PC-9 (cell line): ENCODE data around the gene GAD2. TPM values are rescaled to one million over a fixed set of nuclear protein-coding genes. Genes with fewer than 3 reads are reported as not detected.

ENCODE experiments used
- BruUV-seq: library from RNA; stranded (reverse); fragments of 400-500 nt; replicated peaks from 2 replicates; lab custom pipeline; 2021; lab: Mats Ljungman, UMichigan
- CTCF ChIA-PET: fragments of 300-600 bp; sonication (Branson Sonifier 250); formaldehyde crosslinking; loops from one replicate; lab custom pipeline; 2022; ENCODE audit warnings: antibody characterized with exemption; lab: Charles Lee
- POLR2A ChIA-PET: fragments of 300-600 bp; sonication (Branson Sonifier 250); formaldehyde crosslinking; loops from one replicate; lab custom pipeline; 2022; ENCODE audit warnings: antibody characterized with exemption; ENCODE audit not compliant: unreplicated experiment; lab: Charles Lee
- DNase-seq, 2 experiments: peaks; one replicate each; pipeline versions ENCODE4 v3.0.0 to v3.0.0-alpha.2; 2015 to 2022; ENCODE audit warnings: mixed read lengths in 1 of 2
- H2AFZ ChIP-seq: fragments of 200-600 bp; sonication (generic); 2 replicates; pipeline ENCODE4 v1.8.1; 2017; ENCODE audit warnings: antibody characterized with exemption
- H3F3A ChIP-seq: fragments of 200-600 bp; sonication (generic); 2 replicates; pipeline ENCODE4 v1.8.1; 2017; ENCODE audit warnings: antibody characterized with exemption, mild to moderate bottlenecking, low read depth; ENCODE audit not compliant: insufficient read depth
- H3K27ac ChIP-seq: fragments of 200-600 bp; sonication (generic); 2 replicates; pipeline ENCODE4 v1.6.1; 2016; ENCODE audit warnings: mixed run types
- H3K27me3 ChIP-seq: fragments of 200-600 bp; sonication (generic); 2 replicates; pipeline ENCODE4 v1.6.1; 2016; ENCODE audit warnings: low read depth, mixed run types; ENCODE audit not compliant: insufficient read depth
- H3K36me3 ChIP-seq: fragments of 200-600 bp; sonication (generic); 2 replicates; pipeline ENCODE4 v1.6.1; 2016; ENCODE audit warnings: low read depth, mixed run types
- H3K4me1 ChIP-seq: fragments of 200-600 bp; sonication (generic); replicated peaks from 2 replicates; pipeline ENCODE4 v1.6.1; 2016; ENCODE audit warnings: mixed run types; ENCODE audit not compliant: insufficient read depth
- H3K4me2 ChIP-seq: fragments of 200-600 bp; sonication (generic); 2 replicates; pipeline ENCODE4 v1.6.1; 2017; ENCODE audit warnings: mixed run types
- H3K4me3 ChIP-seq: fragments of 200-600 bp; sonication (generic); 2 replicates; pipeline ENCODE4 v1.6.1; 2016; ENCODE audit warnings: mixed run types
- H3K79me2 ChIP-seq: fragments of 200-600 bp; sonication (generic); 2 replicates; pipeline ENCODE4 v1.6.1; 2017; ENCODE audit warnings: low read depth, mixed run types
- H3K9me2 ChIP-seq: fragments of 200-600 bp; sonication (generic); 2 replicates; pipeline ENCODE4 v1.8.1; 2017; ENCODE audit warnings: mild to moderate bottlenecking; ENCODE audit not compliant: insufficient read depth
- H3K9me3 ChIP-seq: fragments of 200-600 bp; sonication (generic); 2 replicates; pipeline ENCODE4 v1.8.1; 2016; ENCODE audit warnings: low read depth; ENCODE audit not compliant: insufficient read depth
- H4K20me1 ChIP-seq: fragments of 200-600 bp; sonication (generic); 2 replicates; pipeline ENCODE4 v1.8.1; 2017; ENCODE audit not compliant: insufficient read depth
- EZH2 ChIP-seq: fragments of 200-600 bp; sonication (generic); IDR thresholded peaks from 2 replicates; pipeline ENCODE4 v1.8.0; 2017; ENCODE audit warnings: antibody characterized with exemption, low read depth
- intact Hi-C: fragments of 100-400 bp; cut with micrococcal nuclease; formaldehyde crosslinking; loops from one replicate; pipeline ENCODE4 v1.10.0; 2022; ENCODE audit not compliant: unreplicated experiment
- total RNA-seq: library from RNA; stranded (reverse); gene quantifications from 2 replicates; pipeline ENCODE4 v1.2.3, GENCODE V29; 2021
- TF ChIP-seq, protein P1 (sequence below): fragments of 200-600 bp; sonication (generic); conservative IDR thresholded peaks from 2 replicates; pipeline ENCODE4 v1.6.1; 2017; ENCODE audit warnings: mixed run types, antibody characterized with exemption, mild to moderate bottlenecking, moderate library complexity

GAD2 gene
- total RNA-seq, 1 experiment from 2014 or later = not detected

GRCh38 chr10:26303366-26303765 lies 86.8 kb downstream of the GAD2 start:
- no TSS peak for BruUV-seq
- H3K9me3 ChIP-seq = no peaks in the 10 kb centered on the region
- H3K9me2 ChIP-seq = no peaks in the 10 kb centered on the region
- no peak for TF ChIP-seq EZH2
- TF ChIP-seq, protein P1, sequence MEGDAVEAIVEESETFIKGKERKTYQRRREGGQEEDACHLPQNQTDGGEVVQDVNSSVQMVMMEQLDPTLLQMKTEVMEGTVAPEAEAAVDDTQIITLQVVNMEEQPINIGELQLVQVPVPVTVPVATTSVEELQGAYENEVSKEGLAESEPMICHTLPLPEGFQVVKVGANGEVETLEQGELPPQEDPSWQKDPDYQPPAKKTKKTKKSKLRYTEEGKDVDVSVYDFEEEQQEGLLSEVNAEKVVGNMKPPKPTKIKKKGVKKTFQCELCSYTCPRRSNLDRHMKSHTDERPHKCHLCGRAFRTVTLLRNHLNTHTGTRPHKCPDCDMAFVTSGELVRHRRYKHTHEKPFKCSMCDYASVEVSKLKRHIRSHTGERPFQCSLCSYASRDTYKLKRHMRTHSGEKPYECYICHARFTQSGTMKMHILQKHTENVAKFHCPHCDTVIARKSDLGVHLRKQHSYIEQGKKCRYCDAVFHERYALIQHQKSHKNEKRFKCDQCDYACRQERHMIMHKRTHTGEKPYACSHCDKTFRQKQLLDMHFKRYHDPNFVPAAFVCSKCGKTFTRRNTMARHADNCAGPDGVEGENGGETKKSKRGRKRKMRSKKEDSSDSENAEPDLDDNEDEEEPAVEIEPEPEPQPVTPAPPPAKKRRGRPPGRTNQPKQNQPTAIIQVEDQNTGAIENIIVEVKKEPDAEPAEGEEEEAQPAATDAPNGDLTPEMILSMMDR = no peak
- POLR2A ChIA-PET = no interaction called here
- H3K27me3 ChIP-seq = no peaks in the 10 kb centered on the region
- H3K4me3 ChIP-seq = no peak overlapping the region
- no peak for DNase-seq
- H3F3A ChIP-seq = no peaks in the 10 kb centered on the region
- no peaks in the 10 kb centered on the region for H3K4me1 ChIP-seq
- H3K36me3 ChIP-seq = no peaks in the 10 kb centered on the region
- no peaks in the 10 kb centered on the region for H4K20me1 ChIP-seq
- no peak overlapping the region for H2AFZ ChIP-seq
- H3K4me2 ChIP-seq = no peak overlapping the region
- H3K27ac ChIP-seq = no peak overlapping the region
- H3K79me2 ChIP-seq = no peaks in the 10 kb centered on the region
- CTCF ChIA-PET = no interaction called here
- intact Hi-C loops = no loop called here

DNA sequence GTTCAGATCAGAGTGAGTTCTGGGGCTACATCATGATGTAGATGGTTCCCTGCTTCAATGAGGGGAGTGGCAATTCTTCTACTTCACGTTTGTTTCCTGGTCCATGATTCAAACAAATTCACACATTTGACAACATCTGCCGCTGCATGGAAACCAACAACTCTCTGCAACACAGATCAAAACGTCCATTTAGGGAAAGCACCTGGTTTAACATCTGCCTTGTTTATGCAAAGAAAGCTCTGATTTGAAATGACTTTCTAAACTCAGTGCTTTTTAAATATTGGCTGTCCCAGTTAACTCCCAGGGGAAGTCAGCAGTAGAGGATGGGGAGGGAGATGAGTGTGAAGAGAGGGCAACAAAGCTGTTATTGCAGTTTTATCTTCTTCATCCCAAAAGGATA lies 93.8 kb downstream of the GAD2 start:
- no peaks in the 10 kb centered on the region for H3K36me3 ChIP-seq
- no peak overlapping the region for H2AFZ ChIP-seq
- no peak overlapping the region for H3K4me2 ChIP-seq
- no peaks in the 10 kb centered on the region for H3F3A ChIP-seq
- ChIA-PET POLR2A (no interaction called here), CTCF (no interaction called here)
- no peaks in the 10 kb centered on the region for H3K9me2 ChIP-seq
- DNase-seq = no peak
- no peak for TF ChIP-seq EZH2
- H3K4me1 ChIP-seq = no peaks in the 10 kb centered on the region
- intact Hi-C loops = no loop called here
- peaks cover 23% of the 10 kb centered on the region for H3K27me3 ChIP-seq
- no peak overlapping the region for H3K4me3 ChIP-seq
- no peaks in the 10 kb centered on the region for H3K9me3 ChIP-seq
- no peaks in the 10 kb centered on the region for H4K20me1 ChIP-seq
- no peaks in the 10 kb centered on the region for H3K79me2 ChIP-seq
- no peak overlapping the region for H3K27ac ChIP-seq
- BruUV-seq = no TSS peak

DNA sequence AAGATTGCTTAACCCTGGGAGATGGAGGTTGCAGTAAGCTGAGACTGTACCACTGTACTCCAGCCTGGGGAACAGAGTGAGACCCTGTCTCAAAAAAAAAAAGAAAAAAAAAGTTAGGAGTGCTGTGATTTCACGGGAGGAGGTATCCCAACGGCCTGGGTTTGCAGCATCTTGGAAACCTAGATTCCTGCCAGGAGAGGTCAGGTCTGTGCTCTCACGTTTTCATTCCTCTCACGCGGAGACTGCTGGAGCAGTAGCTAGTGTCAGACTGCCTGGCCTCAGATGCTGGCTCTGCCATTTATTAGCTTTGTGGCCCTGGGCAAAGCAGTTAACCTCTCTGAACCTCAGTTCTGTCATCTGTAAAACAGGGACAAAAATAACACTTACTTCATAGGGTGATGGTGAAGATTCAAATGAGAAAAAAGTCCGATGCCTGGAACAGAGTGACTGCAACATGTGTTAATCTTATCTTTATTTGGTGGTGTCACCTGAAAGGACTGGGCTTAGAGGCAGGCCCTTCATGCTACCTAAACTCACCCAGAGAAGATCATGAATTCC lies 94.9 kb downstream of the GAD2 start:
- Histone ChIP-seq H3K4me3 (no peak overlapping the region), H3K79me2 (no peaks in the 10 kb centered on the region), H4K20me1 (no peaks in the 10 kb centered on the region), H3K9me3 (no peaks in the 10 kb centered on the region), H3K4me1 (no peaks in the 10 kb centered on the region), H2AFZ (no peak overlapping the region), H3K4me2 (no peak overlapping the region), H3K36me3 (no peaks in the 10 kb centered on the region), H3K9me2 (no peaks in the 10 kb centered on the region), H3K27ac (no peak overlapping the region), H3K27me3 (peaks cover 29% of the 10 kb centered on the region), H3F3A (no peaks in the 10 kb centered on the region)
- TF ChIP-seq EZH2 = no peak
- TF ChIP-seq, protein P1 = no peak
- ChIA-PET CTCF (no interaction called here), POLR2A (no interaction called here)
- intact Hi-C loops = no loop called here
- DNase-seq = no peak
- BruUV-seq = no TSS peak
